HCT116 (cell line): ENCODE measurements around the gene SH3GL3. TPM values are rescaled to one million over a fixed set of nuclear protein-coding genes. Genes with fewer than 3 reads are reported as not detected.

Experiments used
- ATAC-seq: fragments of 200-7000 bp; cut with Tn5 transposase; 2 replicates; pipeline ENCODE4 v1.9.1; 2020; ENCODE audit warnings: mild to moderate bottlenecking, moderate library complexity
- BruUV-seq: library from RNA; stranded (reverse); fragments of 400-500 nt; replicated peaks from 2 replicates; lab custom pipeline; 2021; lab: Mats Ljungman, UMichigan
- CTCF ChIA-PET: fragments of 300-600 bp; sonication (Branson Sonifier 250); formaldehyde crosslinking; loops from one replicate; lab custom pipeline; 2021; ENCODE audit warnings: antibody characterized with exemption; lab: Charles Lee
- POLR2A ChIA-PET: fragments of 300-600, 350-600 bp; sonication (Branson Sonifier 250); formaldehyde crosslinking; loops from one replicate; lab custom pipeline; 2021; ENCODE audit warnings: antibody characterized with exemption; lab: Charles Lee
- RAD21 ChIA-PET, 2 experiments: fragments of 300-600 bp; sonication (Branson Sonifier 250); formaldehyde crosslinking; loops; one replicate each; lab custom pipeline; 2023; ENCODE audit warnings: low total read pairs in 2 of 2; ENCODE audit not compliant: uncharacterized antibody in 2 of 2, unreplicated experiment in 2 of 2, low non-redundant PET in 1 of 2; lab: Charles Lee
- DNase-seq: peaks from one replicate; pipeline ENCODE4 v3.0.0-alpha.2; 2010; ENCODE audit warnings: low read depth, low spot score
- H2AFZ ChIP-seq: fragments of 200-600 bp; shearing (Covaris generic), sonication (generic); 2 replicates; pipeline ENCODE4 v1.6.1; 2017; ENCODE audit warnings: low read depth, mixed run types, mixed read lengths, antibody characterized with exemption, low read length; ENCODE audit not compliant: poor library complexity, severe bottlenecking
- H3K27ac ChIP-seq: 2 replicates; pipeline ENCODE4 v1.5.1; 2012; ENCODE audit warnings: low read depth, low read length
- H3K27me3 ChIP-seq: fragments of 200-600 bp; sonication (generic); 2 replicates; pipeline ENCODE4 v1.6.1; 2016; ENCODE audit warnings: mixed run types, low read length, mixed read lengths; ENCODE audit not compliant: insufficient read depth
- H3K36me3 ChIP-seq, 2 experiments: fragments of 200-500 bp in 1 of 2; fragments of 200-600 bp in 1 of 2; sonication (Bioruptor generic) in 1 of 2; sonication (generic) in 1 of 2; 2 replicates each; pipeline versions ENCODE4 v1.5.1 to v1.6.1; 2014 to 2016; ENCODE audit warnings: low read length in 2 of 2, inconsistent platforms in 1 of 2, mixed read lengths in 1 of 2, mixed run types in 1 of 2; ENCODE audit not compliant: insufficient read depth in 2 of 2, control insufficient read depth in 1 of 2
- H3K4me1 ChIP-seq, 2 experiments: fragments of 200-600 bp in 1 of 2; sonication (generic) in 1 of 2; 2 replicates each; pipeline versions ENCODE4 v1.5.1 to v1.6.1; 2012 to 2017; ENCODE audit warnings: low read length in 2 of 2, inconsistent platforms in 1 of 2, mild to moderate bottlenecking in 1 of 2, mixed read lengths in 1 of 2, mixed run types in 1 of 2, moderate library complexity in 1 of 2; ENCODE audit not compliant: insufficient read depth in 2 of 2, control insufficient read depth in 1 of 2
- H3K4me2 ChIP-seq: fragments of 200-600 bp; sonication (generic); 2 replicates; pipeline ENCODE4 v1.6.1; 2017; ENCODE audit warnings: mixed run types, low read length, mixed read lengths
- H3K4me3 ChIP-seq, 2 experiments: fragments of 200-600 bp in 1 of 2; sonication (generic) in 1 of 2; replicated peaks in 1 of 2; 2 replicates each; pipeline ENCODE4 v1.5.1; 2011 to 2016; ENCODE audit warnings: low read length in 2 of 2, control low read depth in 1 of 2, low read depth in 1 of 2, mild to moderate bottlenecking in 1 of 2, mixed read lengths in 1 of 2, mixed run types in 1 of 2
- H3K79me2 ChIP-seq: fragments of 200-600 bp; sonication (generic); 2 replicates; pipeline ENCODE4 v1.6.1; 2017; ENCODE audit warnings: mild to moderate bottlenecking, mixed run types, low read length, moderate library complexity, mixed read lengths; ENCODE audit not compliant: insufficient read depth
- H3K9ac ChIP-seq: fragments of 200-600 bp; sonication (generic); 2 replicates; pipeline ENCODE4 v1.6.1; 2016; ENCODE audit warnings: low read length, mixed read lengths
- H3K9me2 ChIP-seq: fragments of 200-600 bp; sonication (generic), shearing (Covaris generic); 2 replicates; pipeline ENCODE4 v1.6.1; 2017; ENCODE audit warnings: mixed run types, mild to moderate bottlenecking, moderate library complexity; ENCODE audit not compliant: insufficient read depth
- H3K9me3 ChIP-seq, 2 experiments: fragments of 200-500 bp in 1 of 2; fragments of 200-600 bp in 1 of 2; sonication (Bioruptor generic) in 1 of 2; sonication (generic) in 1 of 2; 2 replicates each; pipeline ENCODE4 v1.6.1; 2014 to 2017; ENCODE audit warnings: low read length in 2 of 2, mixed read lengths in 2 of 2, inconsistent platforms in 1 of 2, low read depth in 1 of 2, mild to moderate bottlenecking in 1 of 2, mixed run types in 1 of 2, moderate library complexity in 1 of 2; ENCODE audit not compliant: control insufficient read depth in 1 of 2, insufficient read depth in 1 of 2
- H4K20me1 ChIP-seq: fragments of 200-600 bp; sonication (generic), shearing (Covaris generic); 2 replicates; pipeline ENCODE4 v1.6.1; 2017; ENCODE audit warnings: mixed run types, mild to moderate bottlenecking, moderate library complexity; ENCODE audit not compliant: insufficient read depth
- CBX3 ChIP-seq: IDR thresholded peaks from 2 replicates; pipeline ENCODE4 v1.6.1; 2012; ENCODE audit warnings: low read depth
- CEBPB ChIP-seq: IDR thresholded peaks from 2 replicates; pipeline ENCODE4 v1.6.1; 2012; ENCODE audit warnings: low read depth
- EGR1 ChIP-seq: IDR thresholded peaks from 2 replicates; pipeline ENCODE4 v1.6.1; 2012; ENCODE audit warnings: low read depth
- EZH2phosphoT487 ChIP-seq: fragments of 200-600 bp; IDR thresholded peaks from 2 replicates; pipeline ENCODE4 v1.6.1; 2018; ENCODE audit warnings: antibody characterized with exemption, borderline replicate concordance
- FOSL1 ChIP-seq: IDR thresholded peaks from 2 replicates; pipeline ENCODE4 v1.6.1; 2012; ENCODE audit warnings: low read depth
- JUND ChIP-seq: IDR thresholded peaks from 2 replicates; pipeline ENCODE4 v1.6.1; 2012
- POLR2A ChIP-seq: IDR thresholded peaks from 2 replicates; pipeline ENCODE4 v1.7.0; 2011; ENCODE audit warnings: borderline replicate concordance; ENCODE audit not compliant: insufficient read depth, insufficient read length; ENCODE audit errors: extremely low read depth
- SIN3A ChIP-seq: IDR thresholded peaks from 2 replicates; pipeline ENCODE4 v1.6.1; 2012; ENCODE audit warnings: low read depth
- SP1 ChIP-seq: IDR thresholded peaks from 2 replicates; pipeline ENCODE4 v1.6.1; 2012; ENCODE audit warnings: low read depth
- TCF7L2 ChIP-seq: IDR thresholded peaks from 2 replicates; pipeline ENCODE4 v1.7.0; 2011; ENCODE audit warnings: borderline replicate concordance, inconsistent platforms; ENCODE audit not compliant: insufficient read depth, insufficient read length; ENCODE audit errors: extremely low read depth
- ZFX ChIP-seq: fragments of 450-650 bp; IDR thresholded peaks from 2 replicates; pipeline ENCODE4 v1.6.1; 2017
- intact Hi-C: fragments of 100-400 bp; cut with micrococcal nuclease; formaldehyde crosslinking; loops from 2 replicates; pipeline ENCODE4 v1.10.0; 2022
- total RNA-seq: library from RNA; stranded (reverse); gene quantifications from one replicate; pipeline ENCODE4 v1.2.1, GENCODE V29; 2021; ENCODE audit not compliant: unreplicated experiment
- TF ChIP-seq, protein P1 (sequence below): IDR thresholded peaks from 2 replicates; pipeline ENCODE4 v1.6.1; 2012
- TF ChIP-seq, protein P2 (sequence below): IDR thresholded peaks from 2 replicates; pipeline ENCODE4 v1.6.1; 2011; ENCODE audit warnings: mild to moderate bottlenecking, low read length, moderate library complexity; ENCODE audit not compliant: insufficient replicate concordance; ENCODE audit errors: extremely low read depth
- TF ChIP-seq, protein P3 (sequence below): IDR thresholded peaks from 2 replicates; pipeline ENCODE4 v1.6.1; 2012

Gene SH3GL3
- total RNA-seq, 1 experiment from 2014 or later = 1.3 TPM

GRCh38 chr15:83498374-83498773, 51.2 kb downstream of the SH3GL3 start:
- intact Hi-C loops = no loop called here
- no peaks in the 10 kb centered on the region for H3K9me3 ChIP-seq
- ATAC-seq (no peak), DNase-seq (no peak)
- no peak overlapping the region for H3K9ac ChIP-seq
- H3K4me2 ChIP-seq = no peak overlapping the region
- H4K20me1 ChIP-seq = no peaks in the 10 kb centered on the region
- BruUV-seq = no TSS peak
- H3K79me2 ChIP-seq = no peaks in the 10 kb centered on the region
- no peak overlapping the region for H3K27ac ChIP-seq
- no peak overlapping the region for H3K4me3 ChIP-seq
- no peaks in the 10 kb centered on the region for H3K4me1 ChIP-seq
- no peaks in the 10 kb centered on the region for H3K36me3 ChIP-seq
- ChIA-PET POLR2A (no interaction called here), RAD21 (no interaction called here)
- no peaks in the 10 kb centered on the region for H3K27me3 ChIP-seq
- no peak overlapping the region for H2AFZ ChIP-seq
- no peaks in the 10 kb centered on the region for H3K9me2 ChIP-seq
- no peak for TF ChIP-seq FOSL1
- TF ChIP-seq SP1 = no peak
- no peak for TF ChIP-seq EZH2phosphoT487
- TF ChIP-seq, protein P1, sequence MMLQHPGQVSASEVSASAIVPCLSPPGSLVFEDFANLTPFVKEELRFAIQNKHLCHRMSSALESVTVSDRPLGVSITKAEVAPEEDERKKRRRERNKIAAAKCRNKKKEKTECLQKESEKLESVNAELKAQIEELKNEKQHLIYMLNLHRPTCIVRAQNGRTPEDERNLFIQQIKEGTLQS = no peak
- TF ChIP-seq, protein P2, sequence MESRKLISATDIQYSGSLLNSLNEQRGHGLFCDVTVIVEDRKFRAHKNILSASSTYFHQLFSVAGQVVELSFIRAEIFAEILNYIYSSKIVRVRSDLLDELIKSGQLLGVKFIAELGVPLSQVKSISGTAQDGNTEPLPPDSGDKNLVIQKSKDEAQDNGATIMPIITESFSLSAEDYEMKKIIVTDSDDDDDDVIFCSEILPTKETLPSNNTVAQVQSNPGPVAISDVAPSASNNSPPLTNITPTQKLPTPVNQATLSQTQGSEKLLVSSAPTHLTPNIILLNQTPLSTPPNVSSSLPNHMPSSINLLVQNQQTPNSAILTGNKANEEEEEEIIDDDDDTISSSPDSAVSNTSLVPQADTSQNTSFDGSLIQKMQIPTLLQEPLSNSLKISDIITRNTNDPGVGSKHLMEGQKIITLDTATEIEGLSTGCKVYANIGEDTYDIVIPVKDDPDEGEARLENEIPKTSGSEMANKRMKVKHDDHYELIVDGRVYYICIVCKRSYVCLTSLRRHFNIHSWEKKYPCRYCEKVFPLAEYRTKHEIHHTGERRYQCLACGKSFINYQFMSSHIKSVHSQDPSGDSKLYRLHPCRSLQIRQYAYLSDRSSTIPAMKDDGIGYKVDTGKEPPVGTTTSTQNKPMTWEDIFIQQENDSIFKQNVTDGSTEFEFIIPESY = no peak
- TF ChIP-seq, protein P3, sequence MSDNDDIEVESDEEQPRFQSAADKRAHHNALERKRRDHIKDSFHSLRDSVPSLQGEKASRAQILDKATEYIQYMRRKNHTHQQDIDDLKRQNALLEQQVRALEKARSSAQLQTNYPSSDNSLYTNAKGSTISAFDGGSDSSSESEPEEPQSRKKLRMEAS = no peak
- TF ChIP-seq JUND = no peak
- no peak for TF ChIP-seq CEBPB
- TF ChIP-seq EGR1 = no peak
- no peak for TF ChIP-seq POLR2A
- TF ChIP-seq ZFX = no peak
- TF ChIP-seq SIN3A = no peak
- TF ChIP-seq TCF7L2 = no peak
- TF ChIP-seq CBX3 = no peak
- TF ChIP-seq, all 23 proteins: peak for 0
- CTCF ChIA-PET = no interaction called here
